GM21423 (cell line): ENCODE measurements around the gene TUT1.
"Not testable (repeated sequence)": the region's sequence is repeated elsewhere in the genome, so short reads cannot be mapped to it uniquely, and the experiment has no call there.

Source experiments
- ATAC-seq: cut with Tn5 transposase; IDR thresholded peaks from one replicate; pipeline ENCODE4 v1.9.1; 2021; ENCODE audit warnings: mild to moderate bottlenecking, moderate library complexity; ENCODE audit not compliant: unreplicated experiment

Gene TUT1, protein sequence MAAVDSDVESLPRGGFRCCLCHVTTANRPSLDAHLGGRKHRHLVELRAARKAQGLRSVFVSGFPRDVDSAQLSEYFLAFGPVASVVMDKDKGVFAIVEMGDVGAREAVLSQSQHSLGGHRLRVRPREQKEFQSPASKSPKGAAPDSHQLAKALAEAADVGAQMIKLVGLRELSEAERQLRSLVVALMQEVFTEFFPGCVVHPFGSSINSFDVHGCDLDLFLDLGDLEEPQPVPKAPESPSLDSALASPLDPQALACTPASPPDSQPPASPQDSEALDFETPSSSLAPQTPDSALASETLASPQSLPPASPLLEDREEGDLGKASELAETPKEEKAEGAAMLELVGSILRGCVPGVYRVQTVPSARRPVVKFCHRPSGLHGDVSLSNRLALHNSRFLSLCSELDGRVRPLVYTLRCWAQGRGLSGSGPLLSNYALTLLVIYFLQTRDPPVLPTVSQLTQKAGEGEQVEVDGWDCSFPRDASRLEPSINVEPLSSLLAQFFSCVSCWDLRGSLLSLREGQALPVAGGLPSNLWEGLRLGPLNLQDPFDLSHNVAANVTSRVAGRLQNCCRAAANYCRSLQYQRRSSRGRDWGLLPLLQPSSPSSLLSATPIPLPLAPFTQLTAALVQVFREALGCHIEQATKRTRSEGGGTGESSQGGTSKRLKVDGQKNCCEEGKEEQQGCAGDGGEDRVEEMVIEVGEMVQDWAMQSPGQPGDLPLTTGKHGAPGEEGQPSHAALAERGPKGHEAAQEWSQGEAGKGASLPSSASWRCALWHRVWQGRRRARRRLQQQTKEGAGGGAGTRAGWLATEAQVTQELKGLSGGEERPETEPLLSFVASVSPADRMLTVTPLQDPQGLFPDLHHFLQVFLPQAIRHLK

DNA sequence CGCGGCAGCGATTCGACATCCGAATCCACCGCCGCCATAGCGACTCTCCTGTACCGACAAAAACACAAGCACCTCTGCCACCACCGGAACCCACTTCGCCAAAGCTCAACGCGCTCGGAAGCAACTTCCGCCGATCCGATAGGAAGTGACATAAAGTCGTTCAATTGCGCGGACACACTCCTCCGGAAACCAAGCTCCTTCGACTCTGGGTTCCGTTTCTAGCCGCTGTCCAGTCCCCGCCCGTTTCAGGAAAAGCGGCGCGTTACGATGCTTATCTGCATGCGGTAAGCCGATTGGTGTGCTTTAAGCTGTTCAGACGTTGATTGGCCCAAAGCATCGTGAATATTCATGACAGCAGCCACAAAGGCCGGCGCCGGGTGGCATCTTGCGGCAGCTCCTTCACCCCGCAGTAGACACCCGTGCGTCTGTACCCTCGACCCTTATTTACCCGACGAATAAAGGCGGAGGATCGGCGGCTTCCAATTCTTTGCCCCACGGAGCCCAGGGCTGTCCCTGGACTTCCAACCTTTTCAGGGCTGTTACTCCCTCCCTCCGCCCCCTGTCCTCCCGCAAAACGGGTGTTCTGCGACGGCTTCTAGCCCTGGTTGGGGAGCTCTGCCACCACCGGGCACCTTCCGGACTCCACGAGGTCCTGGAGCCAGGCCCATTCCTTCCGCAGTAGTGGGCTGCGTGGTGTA lies at the start of gene TUT1:
TSS of gene TUT1 (minus strand) at position 76 of the 698 bp plus-strand sequence. CDS start at position 38, 38 bp downstream.
- peak; percentile 88 for ATAC-seq

GRCh38 chr11:62632492-62632891 lies 41.2 kb upstream of the TUT1 start:
- ATAC-seq = no peak

- ATAC-seq = no peak
Observed at GRCh38 chr11:62627713-62628112, 36.4 kb upstream of the TUT1 start.

DNA sequence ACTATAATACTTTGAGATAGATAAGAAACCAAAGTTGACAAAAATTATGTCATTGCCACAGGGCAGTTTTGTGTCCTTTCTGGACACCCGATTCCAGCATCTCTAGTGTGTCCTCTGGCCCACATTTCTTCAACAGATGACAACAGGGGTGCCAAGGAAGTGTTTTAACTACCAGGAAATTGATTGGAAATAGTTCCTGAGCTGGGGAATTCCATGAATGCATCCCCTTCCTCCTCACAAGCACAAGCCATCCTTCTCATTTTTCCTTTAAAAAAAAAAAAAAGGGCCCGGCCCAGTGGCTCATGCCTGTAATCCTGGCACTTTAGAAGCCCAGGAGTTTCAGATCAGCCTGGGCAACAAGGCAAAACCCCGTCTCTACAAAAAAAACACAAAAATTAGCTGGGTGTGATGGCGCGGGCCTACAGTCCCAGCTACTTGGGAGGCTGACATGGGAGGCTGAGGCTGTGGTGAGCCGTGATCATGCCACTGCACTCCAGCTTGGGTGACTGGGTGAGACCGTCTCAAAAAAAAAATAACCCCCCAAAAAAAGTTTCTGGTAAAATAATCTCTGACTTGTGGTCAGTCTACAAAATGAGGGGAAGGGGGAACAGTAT lies 31.3 kb upstream of the TUT1 start:
- ATAC-seq = no peak

- peak; percentile 91 for ATAC-seq
Observed at GRCh38 chr11:62621567-62622470, 30.5 kb upstream of the TUT1 start, which contains the start of gene B3GAT3. Gene B3GAT3 (minus strand): TSS chr11:62621986. CDS start chr11:62621947, 39 bp downstream.

DNA sequence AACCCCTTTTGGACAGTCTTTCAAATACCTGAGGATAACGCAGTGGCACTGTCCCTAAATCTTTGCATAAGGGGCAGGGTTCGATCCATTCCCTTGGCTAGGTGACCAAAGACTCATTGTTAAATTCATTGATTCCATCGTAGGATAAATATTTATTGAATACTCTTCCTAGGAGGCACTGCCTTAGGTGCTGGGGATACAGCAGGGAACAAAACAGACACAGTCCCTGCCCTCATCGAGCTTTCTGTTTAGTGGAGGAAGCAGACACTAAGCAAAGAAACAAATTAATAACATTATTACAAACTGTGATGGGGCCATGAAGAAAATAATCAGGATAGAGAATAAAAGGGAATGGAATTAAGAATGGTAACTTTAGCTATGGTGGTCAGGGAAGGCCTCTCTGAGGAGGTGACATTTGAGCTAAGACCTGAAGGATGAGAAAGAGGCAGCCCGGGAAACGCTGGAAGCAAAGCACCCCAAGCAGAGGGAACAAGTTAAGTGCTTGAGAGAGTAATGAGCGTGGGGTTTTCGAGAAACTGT lies 29.8 kb upstream of the TUT1 start:
- ATAC-seq = no peak

DNA sequence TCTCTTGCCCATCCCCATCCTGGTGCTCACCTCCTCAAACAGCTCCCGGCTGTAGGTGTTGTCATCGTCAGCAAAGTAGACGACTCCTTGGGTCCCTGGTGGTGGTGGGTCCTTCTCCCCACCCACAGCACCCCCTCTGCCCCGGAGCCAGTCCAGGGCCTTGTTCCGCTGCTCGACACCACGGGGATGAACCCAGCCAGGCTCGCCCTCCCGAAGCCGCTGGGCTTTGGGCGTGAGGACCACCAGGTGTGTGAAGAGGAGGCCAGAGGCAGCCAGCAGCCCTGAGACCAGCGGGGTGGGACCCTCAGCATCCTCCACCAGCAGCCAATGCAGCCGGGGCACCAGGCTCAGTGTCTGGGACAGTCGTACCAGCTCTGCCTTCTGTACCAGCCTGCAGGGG lies 25.6 kb upstream of the TUT1 start:
- ATAC-seq = not testable (repeated sequence)

DNA sequence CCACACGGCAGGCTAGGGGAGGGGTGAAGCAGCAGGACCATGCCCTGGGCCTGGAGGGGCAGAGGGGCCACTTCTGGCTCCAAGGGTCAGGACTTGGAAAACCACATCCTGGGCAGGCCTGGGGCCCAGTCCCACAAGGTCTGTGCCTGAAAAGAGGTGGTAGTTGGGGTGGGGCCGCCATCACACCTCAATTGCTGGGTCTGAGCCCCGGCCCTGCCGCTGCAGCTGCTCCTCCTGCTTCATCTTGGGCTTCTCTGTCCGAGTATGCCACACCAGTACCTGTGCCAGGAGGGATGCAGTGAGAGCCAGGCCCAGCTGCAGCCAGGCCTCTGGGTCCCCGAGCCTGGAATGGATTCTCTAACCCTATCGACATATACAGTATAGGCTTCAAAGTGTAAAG lies 24.2 kb upstream of the TUT1 start:
- ATAC-seq = no peak

GRCh38 chr11:62614275-62614674 lies 23.0 kb upstream of the TUT1 start:
- no peak for ATAC-seq

GRCh38 chr11:62613291-62613778 lies 22.0 kb upstream of the TUT1 start:
- ATAC-seq = no peak

DNA sequence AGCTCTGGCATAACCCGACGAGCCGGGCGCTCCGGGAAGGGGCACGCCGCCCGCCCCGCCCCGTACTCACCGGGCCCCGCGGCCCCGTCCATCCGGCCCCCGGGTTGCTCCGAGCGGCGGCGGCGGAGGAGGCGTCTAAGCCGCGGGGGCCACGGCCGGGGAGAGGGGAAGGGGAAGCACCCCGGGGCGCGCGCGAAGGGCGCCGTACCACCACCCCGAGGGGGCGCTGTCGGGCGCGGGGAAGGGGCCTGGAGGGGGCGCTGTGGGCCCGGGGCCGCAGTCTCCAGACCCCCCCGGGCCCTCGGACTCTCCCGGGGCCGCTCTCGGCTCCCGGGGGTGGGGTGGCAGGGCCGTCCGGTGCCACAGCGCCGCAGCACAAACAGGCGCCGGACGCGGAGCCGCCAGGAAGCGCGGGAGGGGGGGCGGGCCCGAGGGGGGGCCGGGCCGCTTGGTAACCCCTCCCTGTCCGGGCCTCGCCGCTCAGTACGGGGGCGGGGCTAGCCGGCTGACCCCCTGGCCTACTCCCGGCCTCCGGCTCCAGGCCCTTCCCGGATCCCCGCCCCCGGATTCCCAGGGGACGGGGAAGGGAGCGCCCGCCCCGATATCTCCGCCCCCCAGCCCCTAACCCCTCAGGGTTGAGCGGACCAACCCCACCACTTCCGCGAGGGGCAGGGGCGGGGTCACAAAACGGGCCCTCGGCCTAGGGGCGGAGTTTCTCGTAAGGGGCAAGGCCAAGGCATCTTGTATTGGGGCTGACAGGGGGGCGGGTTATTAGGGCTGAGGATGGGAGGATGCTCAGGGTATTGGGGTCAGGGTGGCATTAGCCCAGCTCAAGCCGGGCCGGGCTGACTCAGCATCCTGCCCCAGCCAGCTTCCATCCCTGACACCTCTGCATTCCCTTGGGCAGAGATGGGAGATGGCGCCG lies 21.3 kb upstream of the TUT1 start, which contains the start of the genes EML3 and ROM1:
TSS of gene EML3 (minus strand) at position 410 of the 925 bp plus-strand sequence. CDS start at position 92, 318 bp downstream.
TSS of gene ROM1 (plus strand) at position 892 of the 925 bp plus-strand sequence. CDS start at position 917, 25 bp downstream.
- peak; percentile 67 for ATAC-seq

DNA sequence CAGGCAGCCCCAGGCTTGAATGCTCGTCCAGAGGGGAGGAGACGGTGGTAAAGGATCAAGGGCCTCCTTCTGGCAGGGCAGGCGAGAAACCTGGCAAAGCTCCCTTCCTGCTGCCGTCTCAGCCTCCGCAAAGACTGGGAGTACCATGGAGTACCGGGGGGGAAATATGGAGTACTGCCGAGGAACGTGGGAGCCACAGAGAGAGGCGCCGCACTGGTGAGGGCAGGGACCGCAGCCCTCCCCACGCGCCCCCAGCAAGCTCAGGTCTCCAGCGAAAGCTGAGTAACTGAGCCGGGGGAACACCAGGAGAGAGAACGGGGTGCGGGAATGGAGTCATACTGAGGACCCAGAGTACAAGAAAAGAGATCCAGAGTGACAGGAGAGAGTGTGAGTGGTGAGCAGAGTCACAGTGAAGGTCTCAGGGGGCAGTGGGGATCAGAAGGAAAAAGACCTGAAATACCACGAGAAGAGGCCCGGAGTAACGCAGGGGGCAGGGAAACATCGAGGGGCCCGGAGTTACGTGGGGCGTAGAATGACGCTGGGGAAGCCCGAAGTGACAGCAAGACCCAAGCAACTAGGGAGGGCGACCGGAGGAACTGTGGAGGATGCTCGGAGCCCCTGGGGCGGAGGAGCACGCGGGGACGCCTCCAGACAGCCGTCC lies 20.5 kb upstream of the TUT1 start:
- peak; percentile 19 for ATAC-seq

- no peak for ATAC-seq
Observed at GRCh38 chr11:62610814-62611704, 19.7 kb upstream of the TUT1 start.

DNA sequence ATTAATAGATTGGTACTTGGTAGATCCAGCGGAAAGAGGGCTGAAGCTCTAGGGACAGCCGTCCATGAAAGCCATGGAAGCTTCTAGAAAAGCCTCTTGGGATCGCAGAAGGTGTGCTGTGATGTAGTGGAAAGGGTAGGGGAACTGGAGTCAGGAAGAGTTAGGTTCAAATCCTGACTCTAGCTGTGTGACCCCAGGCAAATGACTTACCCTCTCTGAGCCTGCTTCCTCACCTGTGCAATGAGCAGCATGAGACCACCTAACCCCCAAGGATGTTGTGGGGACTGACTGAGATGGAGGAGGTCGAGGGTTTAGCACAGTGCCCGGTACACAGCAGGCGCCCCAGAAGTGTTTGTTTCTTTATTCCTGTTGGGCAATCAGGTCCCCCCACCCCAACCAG lies 19.1 kb upstream of the TUT1 start:
- ATAC-seq = no peak

DNA sequence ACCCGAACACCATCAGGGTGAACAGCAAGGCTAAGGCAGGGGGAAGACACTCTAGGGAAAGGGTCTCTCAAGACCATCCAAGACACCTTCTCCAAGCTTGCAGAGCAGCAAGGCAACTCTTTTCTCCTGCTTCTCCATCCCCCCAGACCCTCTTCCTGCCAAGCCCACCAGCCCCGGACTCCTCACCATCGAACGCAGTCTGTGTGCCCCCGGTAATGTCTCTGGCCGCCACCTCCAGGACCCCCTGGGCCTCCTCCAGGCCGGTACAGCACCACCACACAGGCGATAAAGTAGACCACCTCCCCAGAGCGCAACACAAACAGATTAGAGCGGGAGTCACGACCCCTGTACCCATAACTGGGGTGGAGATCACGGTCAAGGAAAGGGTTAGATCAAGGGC lies 17.5 kb upstream of the TUT1 start:
- no peak for ATAC-seq

DNA sequence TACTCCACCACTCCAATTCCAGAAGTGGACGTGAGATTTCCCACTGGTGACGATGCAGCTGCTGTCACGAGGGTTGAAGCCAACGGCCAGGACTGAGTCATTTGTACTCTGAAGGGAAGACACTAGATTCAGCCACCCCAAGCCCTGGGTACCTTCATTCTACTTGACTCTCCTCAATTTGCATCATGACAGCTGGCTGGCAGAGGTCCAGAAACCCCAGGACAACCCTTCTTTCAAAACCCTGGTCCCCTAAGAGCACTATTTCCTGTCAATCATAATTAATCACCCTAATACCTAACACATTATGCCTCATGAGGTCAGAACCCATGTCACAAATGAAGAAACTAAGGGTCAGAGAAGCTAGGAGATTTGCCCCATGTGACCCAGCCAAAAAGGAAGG lies 16.4 kb upstream of the TUT1 start:
- no peak for ATAC-seq
